CD14-positive monocyte (primary cell): ENCODE measurements around the gene SAMD4B. TPM values are rescaled to one million over a fixed set of nuclear protein-coding genes. Genes with fewer than 3 reads are reported as not detected.
A peak's percentile ranks its signal among the peaks of the same experiment; 100 is the strongest.

Source experiments
- DNase-seq, 3 donors: peaks; one replicate each; pipeline ENCODE4 v3.0.0-alpha.2; 2011 to 2022
- H2AFZ ChIP-seq: 2 replicates; pipeline ENCODE4 v1.6.0; 2012; ENCODE audit warnings: mild to moderate bottlenecking, low read depth, low read length, inconsistent platforms; ENCODE audit not compliant: insufficient read depth, poor library complexity, severe bottlenecking
- H3K27ac ChIP-seq, 2 donors: 1 replicate in 1 of 2; 2 replicates in 1 of 2; pipeline ENCODE4 v1.5.1; 2012 to 2013; ENCODE audit warnings: low read length in 2 of 2, control low read depth in 1 of 2, inconsistent platforms in 1 of 2, low read depth in 1 of 2, mild to moderate bottlenecking in 1 of 2
- H3K27me3 ChIP-seq, 2 donors: one replicate each; pipeline versions ENCODE4 v1.6.0 to v1.6.1; 2011 to 2013; ENCODE audit warnings: low read length in 2 of 2; ENCODE audit not compliant: control insufficient read depth in 2 of 2, insufficient read depth in 2 of 2
- H3K36me3 ChIP-seq, 2 donors: replicated peaks in 1 of 2; 1 replicate in 1 of 2; 2 replicates in 1 of 2; pipeline versions ENCODE4 v1.5.1 to v1.6.1; 2012 to 2013; ENCODE audit warnings: low read length in 2 of 2, control low read depth in 1 of 2, inconsistent platforms in 1 of 2, mild to moderate bottlenecking in 1 of 2; ENCODE audit not compliant: insufficient read depth in 2 of 2, control insufficient read depth in 1 of 2
- H3K4me1 ChIP-seq, 2 donors: 1 replicate in 1 of 2; 2 replicates in 1 of 2; pipeline versions ENCODE4 v1.5.1 to v1.6.1; 2012 to 2013; ENCODE audit warnings: low read length in 2 of 2, control low read depth in 1 of 2, inconsistent platforms in 1 of 2, mild to moderate bottlenecking in 1 of 2, moderate library complexity in 1 of 2; ENCODE audit not compliant: insufficient read depth in 2 of 2, control insufficient read depth in 1 of 2
- H3K4me2 ChIP-seq: replicated peaks from 2 replicates; pipeline ENCODE3; 2012; ENCODE audit warnings: low read length, moderate library complexity, mild to moderate bottlenecking; ENCODE audit not compliant: poor library complexity, severe bottlenecking; ENCODE audit errors: extremely low read depth
- H3K4me3 ChIP-seq, 3 experiments: fragments of 200-600 bp in 1 of 3; sonication (generic) in 1 of 3; replicated peaks in 1 of 3; 1 replicate in 2 of 3; 2 replicates in 1 of 3; pipeline ENCODE4 v1.5.1; 2011 to 2013; ENCODE audit warnings: low read length in 3 of 3, mild to moderate bottlenecking in 3 of 3, control low read depth in 2 of 3, low read depth in 2 of 3, inconsistent platforms in 1 of 3, moderate library complexity in 1 of 3
- H3K79me2 ChIP-seq: 2 replicates; pipeline ENCODE4 v1.6.0; 2012; ENCODE audit warnings: mild to moderate bottlenecking, control low read depth, inconsistent platforms, low read length, moderate library complexity; ENCODE audit not compliant: insufficient read depth
- H3K9ac ChIP-seq: 2 replicates; pipeline ENCODE4 v1.6.0; 2017; ENCODE audit warnings: low read length, mild to moderate bottlenecking; ENCODE audit not compliant: insufficient read depth, poor library complexity, severe bottlenecking
- H3K9me3 ChIP-seq, 2 donors: replicated peaks in 1 of 2; 1 replicate in 1 of 2; 2 replicates in 1 of 2; pipeline versions ENCODE4 v1.5.1 to v1.6.1; 2012 to 2013; ENCODE audit warnings: low read length in 2 of 2, control low read depth in 1 of 2; ENCODE audit not compliant: control insufficient read depth in 1 of 2, insufficient read depth in 1 of 2
- H4K20me1 ChIP-seq: 2 replicates; pipeline ENCODE4 v1.6.0; 2012; ENCODE audit warnings: mild to moderate bottlenecking, low read length, control low read depth, moderate library complexity; ENCODE audit not compliant: insufficient read depth
- H3K27ac Mint-ChIP-seq, 7 donors: one replicate each; pipeline ENCODE4 v1.8.0; 2020; ENCODE audit warnings: mild to moderate bottlenecking in 7 of 7, mixed read lengths in 7 of 7, moderate library complexity in 6 of 7, inconsistent platforms in 2 of 7
- H3K27me3 Mint-ChIP-seq, 3 donors: one replicate each; pipeline ENCODE4 v1.8.0; 2021 to 2022; ENCODE audit warnings: low read depth in 3 of 3, mild to moderate bottlenecking in 3 of 3, mixed read lengths in 3 of 3, moderate library complexity in 3 of 3, inconsistent platforms in 1 of 3
- H3K36me3 Mint-ChIP-seq, 2 donors: one replicate each; pipeline ENCODE4 v1.8.0; 2020; ENCODE audit warnings: mixed read lengths in 2 of 2, inconsistent platforms in 1 of 2, mild to moderate bottlenecking in 1 of 2
- H3K4me1 Mint-ChIP-seq: one replicate; pipeline ENCODE4 v1.8.0; 2020; ENCODE audit warnings: mild to moderate bottlenecking, mixed read lengths
- H3K4me3 Mint-ChIP-seq, 2 donors: one replicate each; pipeline ENCODE4 v1.8.0; 2020; ENCODE audit warnings: mild to moderate bottlenecking in 2 of 2, mixed read lengths in 2 of 2, moderate library complexity in 1 of 2
- H3K9me3 Mint-ChIP-seq, 7 donors: one replicate each; pipeline ENCODE4 v1.8.0; 2020 to 2022; ENCODE audit warnings: mixed read lengths in 7 of 7, mild to moderate bottlenecking in 6 of 7, moderate library complexity in 6 of 7, inconsistent platforms in 2 of 7
- WGBS: methylation state at CpG from one replicate; pipeline ENCODE4 v1.1.5; 2013; ENCODE audit warnings: missing lambda C conversion rate; ENCODE audit not compliant: insufficient coverage; 5-methylcytosine and 5-hydroxymethylcytosine counted together
- intact Hi-C, 2 donors: fragments of 100-400 bp; cut with micrococcal nuclease; formaldehyde crosslinking; loops; one replicate each; pipeline versions ENCODE4 v1.15.0 to v1.15.1; 2023
- polyA plus RNA-seq, 3 donors: library from polyadenylated mRNA; depleted of rRNA in 1 of 3; unstranded in 2 of 3; stranded (reverse) in 1 of 3; fragments of 300-500 nt in 2 of 3; fragments of >200 nt in 1 of 3; fragmentation: Illumina TruSeq in 2 of 3; gene quantifications; 1 replicate in 2 of 3; 2 replicates in 1 of 3; pipeline ENCODE4 v1.2.3, GENCODE V29; 2012 to 2021
- TF ChIP-seq, protein P1 (sequence below): fragments of 200-600 bp; IDR thresholded peaks from one replicate; pipeline ENCODE4 v1.8.0; 2022; ENCODE audit warnings: antibody characterized with exemption, mild to moderate bottlenecking

The SAMD4B gene
- polyA plus RNA-seq, 3 donors: 4.5 to 56.6 (median 5.6) TPM

DNA sequence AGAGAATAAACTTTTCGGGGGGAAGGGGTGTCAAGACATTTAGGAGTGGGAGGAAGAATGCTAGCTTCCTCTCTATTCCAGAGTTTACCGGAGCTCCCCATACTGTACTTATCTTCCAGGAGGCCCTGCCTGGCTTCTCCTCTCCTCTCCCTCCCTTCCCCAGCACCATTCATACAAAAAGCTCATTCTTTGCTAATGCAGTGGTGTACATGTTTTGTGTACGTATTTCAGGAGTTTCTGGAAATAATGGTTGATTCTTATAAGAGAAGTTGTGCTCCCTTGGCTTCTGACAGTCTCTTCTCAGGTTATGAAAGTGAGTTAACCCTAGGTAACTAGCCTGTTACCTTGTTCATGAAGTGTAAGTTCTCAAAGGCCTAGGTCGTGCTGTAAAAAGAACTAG lies 7.1 kb downstream of the SAMD4B start:
- H3K9ac ChIP-seq: no peak overlapping the region
- TF ChIP-seq, protein P1, sequence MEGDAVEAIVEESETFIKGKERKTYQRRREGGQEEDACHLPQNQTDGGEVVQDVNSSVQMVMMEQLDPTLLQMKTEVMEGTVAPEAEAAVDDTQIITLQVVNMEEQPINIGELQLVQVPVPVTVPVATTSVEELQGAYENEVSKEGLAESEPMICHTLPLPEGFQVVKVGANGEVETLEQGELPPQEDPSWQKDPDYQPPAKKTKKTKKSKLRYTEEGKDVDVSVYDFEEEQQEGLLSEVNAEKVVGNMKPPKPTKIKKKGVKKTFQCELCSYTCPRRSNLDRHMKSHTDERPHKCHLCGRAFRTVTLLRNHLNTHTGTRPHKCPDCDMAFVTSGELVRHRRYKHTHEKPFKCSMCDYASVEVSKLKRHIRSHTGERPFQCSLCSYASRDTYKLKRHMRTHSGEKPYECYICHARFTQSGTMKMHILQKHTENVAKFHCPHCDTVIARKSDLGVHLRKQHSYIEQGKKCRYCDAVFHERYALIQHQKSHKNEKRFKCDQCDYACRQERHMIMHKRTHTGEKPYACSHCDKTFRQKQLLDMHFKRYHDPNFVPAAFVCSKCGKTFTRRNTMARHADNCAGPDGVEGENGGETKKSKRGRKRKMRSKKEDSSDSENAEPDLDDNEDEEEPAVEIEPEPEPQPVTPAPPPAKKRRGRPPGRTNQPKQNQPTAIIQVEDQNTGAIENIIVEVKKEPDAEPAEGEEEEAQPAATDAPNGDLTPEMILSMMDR: no peak
- no peak overlapping the region for H3K4me3 Mint-ChIP-seq
- peaks cover 25% of the 10 kb centered on the region for H3K4me1 Mint-ChIP-seq
- H2AFZ ChIP-seq: no peak overlapping the region
- H3K27ac ChIP-seq: no peak overlapping the region
- H3K9me3 Mint-ChIP-seq: peaks cover 0 to 2% (median 0%) of the 10 kb centered on the region in 7 donors
- no peaks in the 10 kb centered on the region for H3K27me3 ChIP-seq
- no peak overlapping the region for H3K4me3 ChIP-seq
- H3K36me3 ChIP-seq: peaks cover 41 to 83% of the 10 kb centered on the region in 2 donors
- DNase-seq: no peak
- intact Hi-C loops: loop anchor here (5.0 to 10.0 kb wide), 2 partner anchors 33 to 485 kb away; partner anchors contain the start of gene DYRK1B (in 1 of the 2)
- no peaks in the 10 kb centered on the region for H3K4me1 ChIP-seq
- no peaks in the 10 kb centered on the region for H3K9me3 ChIP-seq
- H4K20me1 ChIP-seq: peaks cover 61% of the 10 kb centered on the region
- no peak overlapping the region for H3K4me2 ChIP-seq
- peak overlapping the region in 2 of 7 donors; percentile 32 to 37 for H3K27ac Mint-ChIP-seq
- peaks cover 53% of the 10 kb centered on the region for H3K79me2 ChIP-seq
- WGBS: 89% methylated on average over 1 of the region's 4 CpGs
- peaks cover 65 to 75% of the 10 kb centered on the region in 2 donors for H3K36me3 Mint-ChIP-seq
- peaks cover 0 to 3% (median 1%) of the 10 kb centered on the region in 3 donors for H3K27me3 Mint-ChIP-seq

DNA sequence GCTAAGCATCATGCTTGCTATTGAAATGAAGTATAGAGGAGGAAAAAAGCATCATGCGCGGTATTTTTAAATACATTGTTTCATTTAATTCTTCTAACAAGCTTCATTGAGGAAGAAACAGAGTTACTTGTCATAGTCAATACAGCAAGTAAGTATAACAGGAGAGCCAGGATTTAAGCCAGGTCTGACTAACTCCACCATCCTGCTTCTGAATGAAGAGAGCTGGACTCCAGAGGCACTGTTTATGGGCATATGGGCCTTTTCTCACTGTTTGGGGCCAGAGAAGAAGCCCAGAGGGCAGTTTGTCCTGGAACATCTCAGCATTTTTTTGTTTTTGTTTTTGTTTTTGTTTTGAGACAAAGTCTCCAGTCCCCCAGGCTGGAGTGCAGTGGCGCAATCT lies 7.9 kb downstream of the SAMD4B start:
- peaks cover 18% of the 10 kb centered on the region for H3K4me1 Mint-ChIP-seq
- no peak overlapping the region for H3K9ac ChIP-seq
- H3K27me3 ChIP-seq: no peaks in the 10 kb centered on the region
- peaks cover 45% of the 10 kb centered on the region for H3K79me2 ChIP-seq
- intact Hi-C loops: no loop called here
- no CpG with 5 or more reads among the region's 3 CpGs for whole genome bisulfite sequencing
- peaks cover 66 to 76% of the 10 kb centered on the region in 2 donors for H3K36me3 Mint-ChIP-seq
- DNase-seq: no peak
- H3K9me3 ChIP-seq: no peaks in the 10 kb centered on the region
- peaks cover 0 to 2% (median 0%) of the 10 kb centered on the region in 7 donors for H3K9me3 Mint-ChIP-seq
- no peak overlapping the region for H3K4me3 Mint-ChIP-seq
- no peaks in the 10 kb centered on the region for H3K4me1 ChIP-seq
- no peak overlapping the region for H3K27ac Mint-ChIP-seq
- no peak overlapping the region for H3K4me2 ChIP-seq
- peaks cover 61% of the 10 kb centered on the region for H4K20me1 ChIP-seq
- no peak overlapping the region for H3K4me3 ChIP-seq
- no peak overlapping the region for H3K27ac ChIP-seq
- H3K27me3 Mint-ChIP-seq: peaks cover 0 to 1% (median 1%) of the 10 kb centered on the region in 3 donors
- H2AFZ ChIP-seq: no peak overlapping the region
- H3K36me3 ChIP-seq: peaks cover 49 to 89% of the 10 kb centered on the region in 2 donors
- TF ChIP-seq, protein P1: no peak
